GM21723 (cell line): ENCODE measurements around the gene TIFAB.
A peak's percentile ranks its signal among the peaks of the same experiment; 100 is the strongest.

Experiments used
- ATAC-seq: cut with Tn5 transposase; IDR thresholded peaks from one replicate; pipeline ENCODE4 v1.9.1; 2021; ENCODE audit warnings: mild to moderate bottlenecking, moderate library complexity; ENCODE audit not compliant: unreplicated experiment

The TIFAB gene

GRCh38 chr5:135428586-135428985 lies 23.6 kb downstream of the TIFAB start:
- no peak for ATAC-seq

GRCh38 chr5:135426102-135427082 lies 25.8 kb downstream of the TIFAB start:
- peak; percentile 90 for ATAC-seq

GRCh38 chr5:135425641-135426040 lies 26.5 kb downstream of the TIFAB start:
- no peak for ATAC-seq

DNA sequence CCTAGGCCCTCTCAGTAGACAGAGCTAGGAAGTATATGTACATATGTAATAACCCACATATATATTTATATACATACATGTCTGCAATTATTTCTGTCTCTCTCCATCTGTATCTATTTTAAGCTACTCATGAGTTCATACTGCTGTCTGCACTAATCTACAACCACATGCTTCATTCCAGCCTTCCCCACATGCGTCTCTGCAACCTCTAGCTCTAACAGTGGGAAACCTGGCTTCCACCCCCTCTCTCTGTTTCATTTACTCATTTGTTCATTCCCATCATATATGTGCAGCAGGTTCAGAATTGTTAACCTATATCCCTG lies 28.3 kb downstream of the TIFAB start:
- no peak for ATAC-seq

- ATAC-seq = no peak
Observed at GRCh38 chr5:135423146-135423845, 28.9 kb downstream of the TIFAB start.

DNA sequence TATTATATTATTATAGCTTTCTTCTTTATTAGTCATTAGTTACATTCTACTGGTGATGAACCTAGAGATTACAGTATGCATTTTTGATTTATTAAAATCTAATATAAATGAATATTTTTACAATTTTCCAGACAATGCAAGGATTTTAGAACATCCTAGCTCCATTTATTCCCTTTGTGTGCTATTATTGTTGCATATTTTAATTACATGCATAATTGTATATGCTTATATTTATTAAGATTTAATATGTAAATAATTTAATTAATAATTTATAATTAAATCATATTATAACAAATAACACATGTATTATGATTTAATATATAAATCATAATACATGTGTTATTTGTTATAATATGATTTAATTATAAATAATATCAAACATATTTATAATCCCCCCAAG lies 29.7 kb downstream of the TIFAB start:
- ATAC-seq = no peak

DNA sequence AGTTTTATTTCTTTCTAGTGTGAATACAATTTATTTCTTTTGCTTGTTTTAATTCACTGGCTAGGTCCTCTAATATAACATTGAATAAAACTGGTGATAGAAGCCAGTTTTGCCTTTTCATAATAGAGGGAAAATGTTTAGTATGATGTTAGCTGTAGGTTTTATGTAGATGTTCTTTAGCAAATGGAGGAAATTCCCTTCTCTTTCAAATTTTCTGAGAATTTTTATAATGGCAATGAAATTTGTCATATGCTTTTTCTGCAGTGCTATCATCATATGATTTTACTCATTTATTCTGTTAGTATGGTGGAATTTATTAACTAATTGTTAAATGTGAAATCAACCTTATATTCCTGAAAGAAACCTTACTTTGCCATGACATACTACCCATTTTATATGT lies 35.1 kb downstream of the TIFAB start:
- ATAC-seq = no peak

DNA sequence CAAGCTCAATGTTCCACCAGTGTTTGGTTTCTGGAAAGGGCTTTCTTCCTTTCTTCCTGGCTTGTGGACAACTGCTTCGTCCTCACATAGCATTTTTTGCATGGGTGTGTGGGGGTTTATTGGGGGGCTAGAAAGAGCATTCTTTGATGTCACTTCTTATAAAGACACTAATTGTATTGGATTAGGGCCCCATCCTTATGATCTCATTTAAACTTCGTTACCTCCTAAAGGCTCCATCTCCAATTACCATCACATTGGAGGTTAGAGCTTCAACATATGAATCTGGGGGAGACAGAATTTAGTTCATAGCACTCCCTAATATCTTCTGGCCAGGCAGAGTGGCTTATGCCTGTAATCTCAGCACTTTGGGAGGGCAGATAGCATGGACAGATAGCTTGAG lies 47.1 kb downstream of the TIFAB start:
- ATAC-seq = no peak

- no peak for ATAC-seq
Observed at GRCh38 chr5:135402031-135402430, 50.1 kb downstream of the TIFAB start.

DNA sequence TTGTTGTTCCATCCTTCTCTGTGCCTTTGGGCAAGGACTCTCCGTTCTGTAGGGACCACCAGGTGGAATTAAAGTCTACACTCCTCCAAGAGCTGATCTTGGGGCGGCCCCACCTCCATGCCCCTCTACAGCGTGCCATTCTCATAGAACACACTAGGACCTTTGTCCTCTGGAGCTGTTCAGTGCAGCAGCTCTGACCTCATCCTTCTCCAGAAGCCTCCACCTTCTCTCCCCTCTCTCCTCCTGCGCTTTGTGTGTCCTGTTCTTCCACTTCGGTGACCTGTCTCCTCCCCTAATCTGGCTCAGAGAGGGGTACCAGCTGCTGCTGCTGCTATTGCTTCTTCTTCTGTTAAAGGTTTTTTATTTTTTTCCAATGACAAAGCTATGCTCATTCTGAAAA lies 51.3 kb downstream of the TIFAB start:
- no peak for ATAC-seq

DNA sequence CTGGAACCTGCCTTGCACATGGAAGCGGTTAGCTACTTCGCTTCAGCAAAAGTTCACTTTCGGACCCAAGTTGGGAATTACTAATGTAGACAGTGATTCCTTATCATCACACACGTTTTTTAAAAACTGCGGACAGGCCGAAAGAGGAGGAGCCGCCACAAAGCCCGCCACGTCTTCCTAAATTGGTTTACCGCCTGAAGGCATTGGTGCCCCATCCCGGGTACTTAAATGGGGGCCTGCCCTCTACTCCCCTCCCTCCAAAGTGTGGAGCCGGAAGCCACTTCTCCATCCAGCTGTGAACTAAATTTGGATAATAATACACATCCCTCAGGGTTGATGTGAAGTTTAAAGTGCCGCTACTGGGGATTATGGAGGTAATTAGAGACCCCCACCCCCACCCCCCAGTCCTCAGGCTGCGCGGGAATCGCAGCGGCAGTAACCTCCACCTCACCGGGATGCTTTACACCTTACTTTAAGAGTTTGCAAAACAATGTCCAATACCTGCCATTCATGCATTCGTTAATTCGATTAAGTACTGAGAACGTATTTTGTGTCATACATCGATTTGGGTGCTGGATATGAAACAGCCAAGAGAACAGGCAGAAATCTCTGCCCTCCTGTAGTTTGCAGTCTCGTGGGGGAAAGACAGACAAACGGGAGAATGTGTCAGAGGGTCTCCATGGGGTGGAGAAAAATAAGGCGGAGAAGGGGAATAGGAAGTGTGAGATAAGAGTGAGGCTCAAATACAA lies 52.2 kb downstream of the TIFAB start:
- ATAC-seq = no peak

GRCh38 chr5:135398855-135399793 lies 53.0 kb downstream of the TIFAB start, which contains the start of gene MACROH2A1:
TSS of gene MACROH2A1 (minus strand) at chr5:135399231. CDS start at chr5:135389093, 10,138 bp downstream.
- ATAC-seq = peak; percentile 87

DNA sequence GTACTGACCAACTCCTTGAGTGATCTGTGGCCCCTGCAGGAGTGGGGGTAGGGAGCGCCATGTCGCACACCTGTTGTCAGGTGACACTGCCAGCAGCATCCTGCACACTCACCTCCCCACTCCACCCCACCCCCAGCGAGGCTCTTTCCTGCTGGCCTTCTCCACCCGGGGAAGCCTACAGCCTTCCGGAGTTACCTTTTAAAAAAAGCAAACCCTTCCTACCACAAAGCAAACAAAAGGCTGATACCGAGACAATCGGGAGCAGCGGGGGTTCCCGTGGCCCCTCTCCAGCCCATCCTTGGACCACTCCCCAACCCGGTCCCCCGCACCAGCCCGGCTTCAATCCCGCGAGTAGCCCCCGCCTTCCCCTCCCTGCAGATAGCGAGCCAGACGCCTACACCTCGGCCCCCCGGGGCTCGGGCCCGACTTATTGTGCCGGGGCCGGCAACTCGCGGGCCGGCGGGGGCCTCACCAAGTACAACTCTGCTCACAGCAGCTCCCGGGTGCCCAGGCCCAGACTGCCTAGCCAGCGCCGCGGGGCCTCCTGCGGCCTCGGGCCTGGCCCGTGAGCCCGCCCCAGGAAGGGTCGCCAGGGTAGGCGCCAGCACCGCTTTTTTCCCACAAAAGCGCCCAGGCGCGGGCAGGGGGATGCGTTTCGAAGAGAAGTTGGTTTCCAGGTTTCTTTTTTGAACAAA lies 53.8 kb downstream of the TIFAB start:
- peak; percentile 48 for ATAC-seq
